Epithelial cell of proximal tubule (primary cell): Measurements from ENCODE around the gene SLCO2A1. TPM values are rescaled to one million over a fixed set of nuclear protein-coding genes. Genes with fewer than 3 reads are reported as not detected.

Experiments used
- DNase-seq: peaks from one replicate; pipeline ENCODE4 v3.0.0-alpha.2; 2011; ENCODE audit warnings: low read depth
- H3K4me3 ChIP-seq: 2 replicates; pipeline ENCODE4 v1.5.1; 2011; ENCODE audit warnings: low read depth, mild to moderate bottlenecking, low read length
- CTCF ChIP-seq: conservative IDR thresholded peaks from 2 replicates; pipeline ENCODE4 v1.5.1; 2012; ENCODE audit warnings: low read depth, mild to moderate bottlenecking, low read length
- total RNA-seq: library from RNA; depleted of rRNA; stranded (reverse); fragments of >200 nt; gene quantifications from 2 replicates; pipeline ENCODE4 v1.2.3, GENCODE V29; 2015

The SLCO2A1 gene
- total RNA-seq, 1 donor from 2014 or later, result 0.75 TPM

GRCh38 chr3:134055661-134056060 lies 25.9 kb upstream of the SLCO2A1 start:
- no peak overlapping the region for H3K4me3 ChIP-seq
- no peak for DNase-seq
- TF ChIP-seq CTCF, result no peak

GRCh38 chr3:134054881-134055280 lies 25.2 kb upstream of the SLCO2A1 start:
- no peak for TF ChIP-seq CTCF
- H3K4me3 ChIP-seq, result no peak overlapping the region
- no peak for DNase-seq

- H3K4me3 ChIP-seq, result no peak overlapping the region
- no peak for TF ChIP-seq CTCF
- DNase-seq, result no peak
These were observed 24.5 kb upstream of the SLCO2A1 start for GRCh38 chr3:134054231-134054630.

- no peak for TF ChIP-seq CTCF
- H3K4me3 ChIP-seq, result no peak overlapping the region
- no peak for DNase-seq
These were observed 22.6 kb upstream of the SLCO2A1 start for GRCh38 chr3:134052370-134052769.

- TF ChIP-seq CTCF, result no peak
- H3K4me3 ChIP-seq, result no peak overlapping the region
- no peak for DNase-seq
These were observed 20.0 kb upstream of the SLCO2A1 start for GRCh38 chr3:134049676-134050075.

GRCh38 chr3:134048278-134048996 lies 18.7 kb upstream of the SLCO2A1 start:
- no peak for TF ChIP-seq CTCF
- no peak overlapping the region for H3K4me3 ChIP-seq
- DNase-seq, result no peak

GRCh38 chr3:134044459-134044858 lies 14.7 kb upstream of the SLCO2A1 start:
- no peak for TF ChIP-seq CTCF
- no peak overlapping the region for H3K4me3 ChIP-seq

More at GRCh38 chr3:134044459-134044858, 14.7 kb upstream of the SLCO2A1 start:
- no peak for DNase-seq
